HEK293T (cell line): Measurements from ENCODE around the gene FGFR1OP2.

Experiments used
- CTCF ChIA-PET: fragments of 350-600 bp; formaldehyde crosslinking; extraction: SDS; loops from one replicate; lab custom pipeline; 2021; ENCODE audit warnings: antibody characterized with exemption, inconsistent platforms; lab: Yijun Ruan, JAX
- POLR2A ChIA-PET: fragments of 350-600 bp; formaldehyde crosslinking; extraction: SDS; loops from one replicate; lab custom pipeline; 2020; ENCODE audit warnings: antibody characterized with exemption, inconsistent platforms; lab: Yijun Ruan, JAX
- DNase-seq: peaks from one replicate; pipeline ENCODE4 v3.0.0; 2012; ENCODE audit warnings: mixed read lengths; ENCODE audit errors: extremely low spot score
- ARNT ChIP-seq: fragments of 450-650 bp; IDR thresholded peaks from 2 replicates; pipeline ENCODE4 v1.6.1; 2017; ENCODE audit warnings: mild to moderate bottlenecking
- BHLHE40 ChIP-seq: fragments of 450-650 bp; IDR thresholded peaks from 2 replicates; pipeline ENCODE4 v1.6.1; 2016; ENCODE audit warnings: mild to moderate bottlenecking, moderate library complexity, borderline replicate concordance
- CTBP1 ChIP-seq: fragments of 450-650 bp; IDR thresholded peaks from 2 replicates; pipeline ENCODE4 v1.6.1; 2016; ENCODE audit warnings: borderline replicate concordance
- ELF4 ChIP-seq: fragments of 450-650 bp; IDR thresholded peaks from 2 replicates; pipeline ENCODE4 v1.6.1; 2017; ENCODE audit warnings: antibody characterized with exemption
- FOXA1 ChIP-seq: fragments of 450-650 bp; IDR thresholded peaks from 2 replicates; pipeline ENCODE4 v1.6.1; 2016; ENCODE audit warnings: mild to moderate bottlenecking
- FOXK2 ChIP-seq: fragments of 450-650 bp; IDR thresholded peaks from 2 replicates; pipeline ENCODE4 v1.6.1; 2016; ENCODE audit warnings: mild to moderate bottlenecking
- FOXM1 ChIP-seq: fragments of 450-650 bp; IDR thresholded peaks from 2 replicates; pipeline ENCODE4 v1.6.1; 2017; ENCODE audit warnings: mild to moderate bottlenecking, borderline replicate concordance
- HDGF ChIP-seq: fragments of 450-650 bp; IDR thresholded peaks from 2 replicates; pipeline ENCODE4 v1.6.1; 2017; ENCODE audit warnings: antibody characterized with exemption, borderline replicate concordance
- L3MBTL2 ChIP-seq: fragments of 450-650 bp; conservative IDR thresholded peaks from 2 replicates; pipeline ENCODE4 v1.6.1; 2016; ENCODE audit warnings: mild to moderate bottlenecking
- LEF1 ChIP-seq: fragments of 450-650 bp; IDR thresholded peaks from 2 replicates; pipeline ENCODE4 v1.6.1; 2017; ENCODE audit warnings: mild to moderate bottlenecking, borderline replicate concordance
- NFRKB ChIP-seq: fragments of 450-650 bp; IDR thresholded peaks from 2 replicates; pipeline ENCODE4 v1.6.1; 2016; ENCODE audit warnings: mild to moderate bottlenecking, moderate library complexity
- SP1 ChIP-seq: fragments of 450-650 bp; IDR thresholded peaks from 2 replicates; pipeline ENCODE4 v1.6.1; 2017
- SUZ12 ChIP-seq: fragments of 450-650 bp; IDR thresholded peaks from 2 replicates; pipeline ENCODE4 v1.6.1; 2016; ENCODE audit warnings: mild to moderate bottlenecking
- TARDBP ChIP-seq: fragments of 450-650 bp; IDR thresholded peaks from 2 replicates; pipeline ENCODE4 v1.6.1; 2016
- ZNF384 ChIP-seq: fragments of 450-650 bp; IDR thresholded peaks from 2 replicates; pipeline ENCODE4 v1.6.1; 2016
- TF ChIP-seq, protein P1 (sequence below): fragments of 450-650 bp; IDR thresholded peaks from 2 replicates; pipeline ENCODE4 v1.6.1; 2016

FGFR1OP2 gene

DNA sequence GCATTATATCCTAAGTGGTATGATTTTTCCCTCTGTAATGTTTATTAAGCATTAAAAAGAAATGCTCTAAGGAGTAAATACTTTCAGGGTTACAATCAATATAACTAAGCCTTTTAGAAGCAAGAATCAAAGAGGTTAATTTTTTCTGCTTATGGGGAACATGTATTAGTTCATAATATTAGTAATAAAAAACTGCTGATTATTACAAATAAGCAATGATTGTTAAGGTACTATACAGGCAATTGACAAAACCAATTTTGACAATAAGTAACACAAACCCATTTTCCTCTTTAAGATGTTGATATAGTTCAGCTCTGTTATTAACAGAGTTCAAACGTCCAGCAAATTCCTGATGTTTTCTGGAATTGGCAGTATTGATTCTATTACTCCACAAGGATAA lies 32.2 kb upstream of the FGFR1OP2 start:
- TF ChIP-seq, protein P1, sequence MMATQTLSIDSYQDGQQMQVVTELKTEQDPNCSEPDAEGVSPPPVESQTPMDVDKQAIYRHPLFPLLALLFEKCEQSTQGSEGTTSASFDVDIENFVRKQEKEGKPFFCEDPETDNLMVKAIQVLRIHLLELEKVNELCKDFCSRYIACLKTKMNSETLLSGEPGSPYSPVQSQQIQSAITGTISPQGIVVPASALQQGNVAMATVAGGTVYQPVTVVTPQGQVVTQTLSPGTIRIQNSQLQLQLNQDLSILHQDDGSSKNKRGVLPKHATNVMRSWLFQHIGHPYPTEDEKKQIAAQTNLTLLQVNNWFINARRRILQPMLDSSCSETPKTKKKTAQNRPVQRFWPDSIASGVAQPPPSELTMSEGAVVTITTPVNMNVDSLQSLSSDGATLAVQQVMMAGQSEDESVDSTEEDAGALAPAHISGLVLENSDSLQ: no peak
- TF ChIP-seq BHLHE40 (no peak), ELF4 (no peak), NFRKB (no peak), ZNF384 (no peak), L3MBTL2 (no peak), SP1 (no peak), LEF1 (no peak), FOXM1 (no peak), SUZ12 (no peak), TARDBP (no peak), HDGF (no peak), ARNT (no peak), FOXA1 (no peak), FOXK2 (no peak), CTBP1 (no peak)
- CTCF ChIA-PET: no interaction called here
- POLR2A ChIA-PET: no interaction called here
- DNase-seq: no peak

DNA sequence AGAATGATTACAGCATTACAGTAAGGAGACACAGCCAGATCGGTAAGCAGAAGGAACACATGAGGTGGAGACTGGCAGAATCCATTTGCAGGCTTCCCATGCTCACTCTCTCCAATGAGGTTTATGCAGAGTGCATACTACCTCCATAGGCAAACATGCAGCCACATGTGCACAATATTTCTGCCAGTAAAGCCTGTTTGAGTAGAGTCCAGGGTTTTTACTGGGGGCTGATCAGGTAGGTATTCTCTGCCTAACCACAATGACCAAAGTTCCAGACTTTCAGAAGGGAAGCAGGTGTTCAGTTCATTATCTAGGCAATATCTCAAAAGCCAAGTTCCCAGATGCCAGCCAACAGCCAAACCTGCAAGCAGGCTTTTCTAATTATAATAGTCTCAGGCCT lies 31.6 kb upstream of the FGFR1OP2 start:
- CTCF ChIA-PET: no interaction called here

DNA sequence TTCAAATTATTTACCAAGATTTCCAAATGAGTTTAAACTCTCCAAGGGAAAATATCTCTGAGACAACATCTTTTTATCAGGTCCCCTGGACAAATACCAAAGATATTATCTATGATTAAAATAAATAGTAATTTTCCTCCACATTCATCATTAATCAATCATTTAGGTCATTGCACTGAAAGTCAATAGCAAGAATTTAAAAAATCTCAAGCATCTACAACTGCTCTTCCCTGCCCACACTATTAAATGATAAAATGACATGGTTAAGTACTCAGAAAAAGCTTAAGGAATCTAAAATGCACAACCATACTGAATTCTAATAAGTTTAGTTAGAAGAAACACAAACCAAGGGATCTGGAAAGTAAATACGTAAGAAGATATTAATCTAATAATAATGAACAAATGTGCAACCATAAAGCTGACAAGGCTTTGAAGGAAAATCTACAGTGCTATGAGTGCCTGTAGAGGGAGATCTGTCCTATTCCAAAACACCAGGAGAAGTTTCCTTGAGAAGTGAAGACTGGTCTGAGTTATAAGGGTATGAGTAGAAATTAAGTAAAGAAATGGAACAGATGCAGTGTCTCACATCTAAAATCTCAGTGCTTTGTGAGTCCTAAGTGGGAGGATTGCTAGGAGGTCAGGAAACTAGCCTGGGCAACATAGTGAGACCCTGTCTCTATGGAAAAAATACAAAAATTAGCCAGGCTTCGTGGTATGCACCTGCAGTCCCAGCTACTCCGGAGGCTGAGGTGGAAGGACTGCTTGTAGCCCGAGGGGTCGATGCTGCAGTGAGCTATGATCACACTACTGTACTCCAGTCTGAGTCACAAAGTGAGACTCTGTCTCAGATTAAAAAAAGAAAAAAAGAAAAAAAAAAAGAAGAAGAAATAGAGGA lies 19.7 kb upstream of the FGFR1OP2 start:
- POLR2A ChIA-PET: no interaction called here
- CTCF ChIA-PET: no interaction called here
- no peak for DNase-seq
- TF ChIP-seq HDGF (no peak), SP1 (no peak), FOXK2 (no peak), FOXM1 (no peak), ARNT (no peak), BHLHE40 (no peak), L3MBTL2 (no peak), TARDBP (no peak), ELF4 (no peak), NFRKB (no peak), FOXA1 (no peak), CTBP1 (no peak), ZNF384 (no peak), SUZ12 (no peak), LEF1 (no peak)
- TF ChIP-seq, protein P1: no peak

More for the DNA sequence above, 31.6 kb upstream of the FGFR1OP2 start:
- POLR2A ChIA-PET: no interaction called here
- no peak for TF ChIP-seq LEF1
- TF ChIP-seq, protein P1: no peak
- TF ChIP-seq CTBP1: no peak
- TF ChIP-seq NFRKB: no peak
- TF ChIP-seq ELF4: no peak
- TF ChIP-seq ARNT: no peak
- no peak for TF ChIP-seq FOXK2
- no peak for TF ChIP-seq FOXM1
- no peak for TF ChIP-seq FOXA1
- TF ChIP-seq SUZ12: no peak
- TF ChIP-seq SP1: no peak
- no peak for TF ChIP-seq ZNF384
- TF ChIP-seq TARDBP: no peak
- TF ChIP-seq HDGF: no peak
- TF ChIP-seq BHLHE40: no peak
- no peak for TF ChIP-seq L3MBTL2
- no peak for DNase-seq

DNA sequence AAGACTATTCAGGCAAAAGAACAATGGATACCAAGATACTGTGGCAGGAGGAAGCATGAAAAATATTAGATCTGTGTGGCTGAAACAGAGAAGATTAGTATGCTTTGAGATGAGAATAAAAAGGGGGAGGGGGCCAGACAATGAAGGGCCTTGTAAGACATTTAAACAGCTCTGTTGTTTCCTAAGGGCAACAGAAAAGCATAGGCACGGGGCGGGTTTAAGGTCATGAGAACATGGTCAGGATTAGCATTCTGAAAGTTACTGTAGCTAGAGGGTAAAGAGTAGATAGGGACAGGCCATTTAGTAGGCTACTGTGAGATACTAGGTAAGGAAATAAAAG lies 19.1 kb upstream of the FGFR1OP2 start:
- TF ChIP-seq LEF1 (no peak), ELF4 (no peak), TARDBP (no peak), L3MBTL2 (no peak), NFRKB (no peak), HDGF (no peak), SUZ12 (no peak), FOXA1 (no peak)
- no peak for DNase-seq
- ChIA-PET CTCF (no interaction called here), POLR2A (no interaction called here)

DNA sequence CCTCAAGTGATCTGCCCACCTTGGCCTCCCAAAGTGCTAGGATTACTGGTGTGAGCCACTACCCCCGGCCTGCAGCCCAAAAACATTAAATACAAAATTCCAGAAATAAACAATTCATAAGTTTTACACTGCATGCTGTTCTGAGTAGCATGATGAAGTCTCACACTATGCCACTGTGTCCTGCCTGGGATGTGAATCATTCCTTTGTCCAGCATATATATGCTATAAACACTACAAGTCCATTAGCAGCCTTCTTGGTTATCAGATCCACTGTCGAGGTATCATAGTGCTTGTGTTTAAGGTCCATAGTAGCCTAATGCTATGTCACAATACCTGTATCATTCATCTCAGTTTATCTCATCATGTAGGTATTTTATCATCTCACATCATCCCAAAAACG lies 16.4 kb upstream of the FGFR1OP2 start:
- TF ChIP-seq, protein P1: no peak
- TF ChIP-seq BHLHE40 (no peak), SP1 (no peak), ARNT (no peak), NFRKB (no peak), FOXM1 (no peak)
- no peak for DNase-seq
- ChIA-PET POLR2A (no interaction called here), CTCF (no interaction called here)
